ENCODE measurements around the gene URAD. TPM values are rescaled to one million over a fixed set of nuclear protein-coding genes. Genes with fewer than 3 reads are reported as not detected.
A peak's percentile ranks its signal among the peaks of the same experiment; 100 is the strongest.

Gene URAD
- total RNA-seq, 1 donor from 2014 or later: not detected

- Histone ChIP-seq H3K36me3 (ENCODE audit: control insufficient read depth, insufficient read depth, low read length) (no peaks in the 10 kb centered on the region), H3K27me3 (ENCODE audit: control insufficient read depth, insufficient read depth, low read length) (peaks cover 70% of the 10 kb centered on the region), H3K4me3 (ENCODE audit: low read depth, low read length) (no peak overlapping the region)
- no peak for DNase-seq (ENCODE audit: low read depth)
- peak; percentile 38 for TF ChIP-seq CTCF (IDR thresholded peaks at IDR 0.05; ENCODE audit: insufficient read depth, low read length, poor library complexity, severe bottlenecking)
These were observed 27.9 kb downstream of the URAD start for GRCh38 chr13:27960362-27961226.

- no peak for DNase-seq (ENCODE audit: low read depth)
- H3K27me3 ChIP-seq (ENCODE audit: control insufficient read depth, insufficient read depth, low read length): peaks cover 65% of the 10 kb centered on the region
- H3K4me3 ChIP-seq (ENCODE audit: low read depth, low read length): no peak overlapping the region
- TF ChIP-seq CTCF (IDR thresholded peaks at IDR 0.05; ENCODE audit: insufficient read depth, low read length, poor library complexity, severe bottlenecking): no peak
- H3K36me3 ChIP-seq (ENCODE audit: control insufficient read depth, insufficient read depth, low read length): no peaks in the 10 kb centered on the region
These were observed 28.5 kb downstream of the URAD start for GRCh38 chr13:27959976-27960361.

- Histone ChIP-seq H3K36me3 (ENCODE audit: control insufficient read depth, insufficient read depth, low read length) (no peaks in the 10 kb centered on the region), H3K27me3 (ENCODE audit: control insufficient read depth, insufficient read depth, low read length) (peaks cover 58% of the 10 kb centered on the region), H3K4me3 (ENCODE audit: low read depth, low read length) (no peak overlapping the region)
- no peak for DNase-seq (ENCODE audit: low read depth)
- no peak for TF ChIP-seq CTCF (IDR thresholded peaks at IDR 0.05; ENCODE audit: insufficient read depth, low read length, poor library complexity, severe bottlenecking)
These were observed 31.8 kb downstream of the URAD start for GRCh38 chr13:27956576-27957300.

GRCh38 chr13:27955014-27955591 lies 33.4 kb downstream of the URAD start:
- TF ChIP-seq CTCF (IDR thresholded peaks at IDR 0.05; ENCODE audit: insufficient read depth, low read length, poor library complexity, severe bottlenecking): no peak
- no peak for DNase-seq (ENCODE audit: low read depth)
- H3K36me3 ChIP-seq (ENCODE audit: control insufficient read depth, insufficient read depth, low read length): no peaks in the 10 kb centered on the region
- H3K27me3 ChIP-seq (ENCODE audit: control insufficient read depth, insufficient read depth, low read length): peaks cover 41% of the 10 kb centered on the region
- no peak overlapping the region for H3K4me3 ChIP-seq (ENCODE audit: low read depth, low read length)

- Histone ChIP-seq H3K4me3 (ENCODE audit: low read depth, low read length) (peak overlapping the region; percentile 32), H3K27me3 (ENCODE audit: control insufficient read depth, insufficient read depth, low read length) (peaks cover 36% of the 10 kb centered on the region), H3K36me3 (ENCODE audit: control insufficient read depth, insufficient read depth, low read length) (no peaks in the 10 kb centered on the region)
- no peak for DNase-seq (ENCODE audit: low read depth)
- TF ChIP-seq CTCF (IDR thresholded peaks at IDR 0.05; ENCODE audit: insufficient read depth, low read length, poor library complexity, severe bottlenecking): no peak
These were observed 34.1 kb downstream of the URAD start for GRCh38 chr13:27954406-27954851.
